SKM-1 treated with dmso at 0.1 percent for 144 hours (cell line): ENCODE data around the gene DDX41.
"Not testable (repeated sequence)": the region's sequence is repeated elsewhere in the genome, so short reads cannot be mapped to it uniquely, and the experiment has no call there.

Source experiments
- DNase-seq: peaks from one replicate; lab custom pipeline; 2025; ENCODE audit not compliant: unreplicated experiment; lab: John Stamatoyannopoulos, UW

Gene DDX41

GRCh38 chr5:177486256-177486655 is 30.5 kb downstream of the DDX41 start:
- no peak for DNase-seq

- DNase-seq: not testable (repeated sequence)
Observed at GRCh38 chr5:177485753-177486152, 31.0 kb downstream of the DDX41 start.

GRCh38 chr5:177484902-177485549 is 31.7 kb downstream of the DDX41 start:
- no peak for DNase-seq

- no peak for DNase-seq
Observed at GRCh38 chr5:177483994-177484901, 32.5 kb downstream of the DDX41 start.

GRCh38 chr5:177483042-177483441 is 33.7 kb downstream of the DDX41 start:
- no peak for DNase-seq

GRCh38 chr5:177482359-177482795 is 34.4 kb downstream of the DDX41 start:
- DNase-seq: no peak

GRCh38 chr5:177479774-177480173 is 37.0 kb downstream of the DDX41 start:
- peak; percentile 54 for DNase-seq

GRCh38 chr5:177478711-177479646 is 37.8 kb downstream of the DDX41 start:
- peak; percentile 92 for DNase-seq

GRCh38 chr5:177477701-177478477 is 38.9 kb downstream of the DDX41 start:
- no peak for DNase-seq

- DNase-seq: no peak
Observed at GRCh38 chr5:177476531-177477233, 40.1 kb downstream of the DDX41 start.

GRCh38 chr5:177475563-177476427 is 41.0 kb downstream of the DDX41 start:
- DNase-seq: no peak

- peak; percentile 11 for DNase-seq
Observed at GRCh38 chr5:177474846-177475562, 41.8 kb downstream of the DDX41 start.

- DNase-seq: no peak
Observed at GRCh38 chr5:177474002-177474476, 42.7 kb downstream of the DDX41 start.

- DNase-seq: peak; percentile 9
Observed at GRCh38 chr5:177473443-177474001, 43.2 kb downstream of the DDX41 start, which contains the start of gene DBN1. Gene DBN1, minus strand, starts transcription at chr5:177473634. Its CDS starts 113 bp downstream, at chr5:177473521.

- no peak for DNase-seq
Observed at GRCh38 chr5:177472460-177473442, 44.0 kb downstream of the DDX41 start.

GRCh38 chr5:177471610-177472356 is 45.0 kb downstream of the DDX41 start:
- DNase-seq: no peak
